SKM-1 (cell line): ENCODE measurements around the gene AFTPH.

Source experiments
- DNase-seq: peaks from one replicate; lab custom pipeline; 2025; ENCODE audit not compliant: unreplicated experiment; lab: John Stamatoyannopoulos, UW

AFTPH gene

DNA sequence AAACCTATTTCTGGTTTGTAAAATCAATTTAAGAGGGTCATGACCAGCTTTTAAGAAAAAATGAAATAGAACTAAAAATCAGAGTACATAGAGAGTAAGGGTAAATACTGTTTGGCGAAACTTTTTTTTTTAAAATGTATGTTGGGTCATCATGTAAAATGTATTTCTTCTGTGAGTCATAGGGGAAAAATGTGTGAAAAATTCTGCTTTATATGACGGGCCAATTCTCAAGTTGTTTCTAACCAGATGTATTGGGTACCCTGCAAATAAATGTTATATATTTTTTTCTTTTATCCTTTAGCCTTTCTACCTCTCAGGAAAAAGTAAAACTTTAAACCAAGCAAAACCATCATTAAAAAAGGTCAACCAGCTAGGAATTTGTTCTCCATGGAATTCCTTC lies 13.9 kb downstream of the AFTPH start:
- no peak for DNase-seq

- DNase-seq, result no peak
Observed at GRCh38 chr2:64538764-64539433, 14.8 kb downstream of the AFTPH start.

GRCh38 chr2:64540615-64541014 lies 16.5 kb downstream of the AFTPH start:
- no peak for DNase-seq

- no peak for DNase-seq
Observed at GRCh38 chr2:64541547-64541946, 17.4 kb downstream of the AFTPH start.

GRCh38 chr2:64542071-64543007 lies 18.2 kb downstream of the AFTPH start:
- DNase-seq, result no peak

- DNase-seq, result no peak
Observed at GRCh38 chr2:64543008-64543697, 19.0 kb downstream of the AFTPH start.

GRCh38 chr2:64548761-64549160 lies 24.6 kb downstream of the AFTPH start:
- DNase-seq, result no peak

- no peak for DNase-seq
Observed at GRCh38 chr2:64550042-64550441, 25.9 kb downstream of the AFTPH start.

- DNase-seq, result no peak
Observed at GRCh38 chr2:64551851-64552250, 27.7 kb downstream of the AFTPH start.

GRCh38 chr2:64554117-64554516 lies 30.0 kb downstream of the AFTPH start:
- DNase-seq, result no peak

GRCh38 chr2:64558445-64559081 lies 34.4 kb downstream of the AFTPH start:
- no peak for DNase-seq

DNA sequence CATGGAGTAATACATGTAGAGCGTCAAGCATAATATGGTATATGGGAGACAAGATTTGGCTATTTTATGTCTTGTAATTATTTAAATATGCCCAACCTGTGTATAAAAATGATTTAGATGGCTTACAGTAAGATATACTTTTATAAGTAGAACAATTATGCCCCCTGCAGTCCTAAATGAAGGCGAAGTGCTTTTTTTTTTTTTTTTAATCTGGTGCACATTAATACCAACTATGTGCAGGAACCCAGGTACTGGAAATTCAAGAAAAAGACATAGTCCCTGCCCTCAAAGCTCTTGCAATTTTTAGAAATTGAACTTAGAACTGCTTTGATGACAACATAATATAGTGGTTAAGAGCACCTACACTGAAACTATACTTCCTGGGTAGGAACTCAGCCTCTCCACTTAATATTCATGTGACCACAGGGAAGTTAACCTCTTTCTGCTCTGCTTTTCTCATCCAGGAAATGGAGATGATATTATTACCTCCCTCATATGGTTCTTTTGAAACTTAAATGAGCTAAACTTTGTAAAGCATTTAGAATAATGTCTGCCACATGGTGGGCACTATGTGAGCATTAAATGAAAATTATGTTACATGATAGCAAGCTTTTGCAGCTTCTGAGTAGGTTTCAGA lies 38.1 kb downstream of the AFTPH start:
- DNase-seq, result no peak

GRCh38 chr2:64563436-64563938 lies 39.4 kb downstream of the AFTPH start:
- no peak for DNase-seq

DNA sequence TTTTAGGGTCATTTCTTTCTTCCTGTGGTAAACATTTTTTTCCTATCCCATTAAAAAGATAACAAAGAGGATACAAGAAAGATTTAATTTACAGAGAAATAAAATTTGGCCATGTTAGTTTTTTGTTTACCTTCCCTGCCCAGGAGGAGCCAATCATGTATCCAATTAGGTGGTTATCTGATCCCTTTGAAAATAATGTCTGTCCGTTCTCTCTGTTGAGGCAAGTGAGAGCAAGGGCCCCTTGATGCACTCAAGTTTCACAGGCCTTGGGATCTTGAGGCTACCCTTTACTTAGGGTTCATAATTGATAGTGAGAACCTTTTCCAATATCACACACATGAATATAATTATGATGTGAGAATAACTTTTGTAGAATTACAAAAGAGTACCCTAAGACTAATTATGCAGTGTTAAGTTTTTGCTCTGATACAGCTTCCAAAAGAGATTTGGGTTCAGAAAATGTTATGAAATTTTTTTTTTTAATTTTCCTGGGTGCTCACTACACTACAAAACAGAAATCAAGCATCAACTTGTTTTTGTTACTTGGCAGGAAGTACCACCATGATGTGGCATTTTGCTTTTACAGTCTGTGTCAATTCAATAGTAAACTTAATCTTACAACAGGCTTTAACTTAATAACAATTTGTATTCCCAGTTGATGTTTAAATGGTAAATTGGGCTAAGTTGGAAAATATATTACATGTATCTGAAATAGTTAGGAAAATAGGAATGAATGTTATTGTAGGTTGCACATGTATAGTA lies 42.0 kb downstream of the AFTPH start:
- no peak for DNase-seq

DNA sequence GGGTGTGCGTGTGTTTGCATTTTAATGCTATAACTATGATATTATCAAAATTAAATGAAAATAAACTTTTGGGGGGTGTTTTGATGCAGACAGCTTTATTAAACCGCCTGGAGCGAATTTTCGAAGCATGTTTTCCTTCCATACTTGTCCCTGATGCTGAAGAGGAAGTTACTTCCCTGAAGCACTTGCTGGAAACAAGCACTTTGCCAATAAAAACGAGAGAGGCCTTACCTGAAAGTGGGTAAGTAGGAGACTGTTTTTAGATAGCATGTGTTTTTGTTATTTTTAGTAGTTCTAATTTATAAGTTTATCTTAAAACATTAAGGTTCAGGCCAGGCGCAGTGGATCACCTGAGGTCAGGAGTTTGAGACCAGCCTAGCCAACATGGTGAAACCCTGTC lies 43.3 kb downstream of the AFTPH start:
- DNase-seq, result no peak

DNA sequence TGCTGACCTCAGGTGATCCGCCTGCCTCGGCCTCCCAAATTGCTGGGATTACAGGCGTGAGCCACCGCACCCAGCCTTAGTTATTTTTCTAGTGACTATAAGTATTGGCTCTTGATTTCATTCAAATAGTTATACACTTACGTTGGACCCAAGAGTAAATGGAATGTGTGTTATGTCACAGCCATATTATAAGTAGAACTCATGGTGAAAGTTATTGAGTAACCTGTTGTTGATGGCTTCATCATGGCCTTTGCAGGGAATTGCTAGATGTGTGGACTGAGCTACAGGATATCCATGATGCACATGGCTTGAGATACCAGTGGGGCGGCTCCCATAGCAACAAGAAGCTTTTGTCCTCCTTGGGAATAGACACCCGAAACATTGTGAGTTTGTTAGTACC lies 44.7 kb downstream of the AFTPH start:
- no peak for DNase-seq

DNA sequence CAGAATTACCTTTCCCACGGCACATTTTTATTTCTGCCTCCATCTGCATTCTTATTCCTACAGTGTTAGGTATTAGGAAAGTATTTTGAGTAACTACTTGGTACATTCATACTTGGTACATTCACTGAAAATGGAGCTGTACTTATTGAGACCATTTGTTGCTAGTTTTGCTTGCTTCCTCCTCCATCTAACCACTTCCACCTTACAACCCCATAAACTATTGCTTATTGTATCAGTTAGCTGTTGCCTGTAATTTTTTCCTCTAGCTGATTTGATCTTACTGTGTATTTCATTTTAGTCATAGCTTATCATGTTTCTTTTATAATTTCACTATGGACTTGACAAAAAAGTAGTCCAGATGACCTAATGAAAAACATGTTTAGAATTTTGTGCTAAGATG lies 50.7 kb downstream of the AFTPH start:
- no peak for DNase-seq

DNA sequence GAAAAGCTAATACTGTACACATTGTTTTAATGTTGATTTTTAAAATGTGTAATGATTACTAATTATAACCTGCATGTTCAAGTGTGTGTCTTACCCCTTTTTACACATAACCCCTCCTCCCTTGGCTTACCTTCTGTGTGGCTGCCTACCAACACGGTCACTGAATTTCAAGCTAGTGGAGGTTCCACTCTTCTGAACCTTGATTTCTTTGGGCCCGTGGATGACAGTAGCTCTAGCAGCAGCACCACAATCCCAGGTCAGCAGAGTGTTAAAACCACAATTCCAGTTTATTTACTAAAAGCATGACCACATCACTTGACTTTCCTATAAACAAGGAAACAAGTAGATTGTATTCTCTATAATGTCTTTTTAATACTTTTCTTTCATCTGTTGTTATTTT lies 56.9 kb downstream of the AFTPH start:
- DNase-seq, result no peak

DNA sequence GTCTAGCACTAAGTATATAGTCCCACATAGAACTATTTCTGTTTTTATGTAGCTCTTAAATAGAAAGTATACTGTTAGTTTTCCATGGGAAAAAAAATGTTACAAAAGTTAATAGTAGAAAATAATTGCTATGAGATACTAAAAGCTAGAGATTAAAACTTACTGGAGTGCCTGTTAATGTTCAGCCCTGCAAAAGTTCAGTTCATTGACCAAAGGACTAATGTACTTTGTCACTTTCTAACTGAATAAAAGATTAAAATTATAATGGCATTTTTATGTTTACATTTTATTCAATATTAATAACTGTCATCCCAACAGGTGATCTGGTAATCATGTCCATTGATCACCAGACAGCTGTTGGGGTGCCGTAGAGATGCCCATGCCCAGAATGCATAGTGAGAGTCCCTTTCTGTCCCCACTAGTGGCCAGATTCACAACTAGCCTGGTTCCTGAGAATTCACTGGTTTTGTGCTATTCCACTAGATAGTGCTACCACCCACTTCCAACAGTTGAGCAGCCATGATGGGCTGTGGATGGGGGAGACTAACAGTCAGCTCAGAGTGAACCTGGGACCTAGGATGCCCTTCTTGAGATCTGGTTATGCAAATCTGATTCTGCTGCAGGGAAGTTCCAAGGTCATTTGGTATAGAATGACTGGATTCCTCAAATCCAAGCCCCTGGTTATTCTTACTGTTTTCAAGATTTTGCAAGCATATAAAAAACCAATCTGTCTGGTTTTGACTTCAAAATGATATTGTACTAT lies 57.8 kb downstream of the AFTPH start:
- no peak for DNase-seq
